Activated naive CD4-positive, alpha-beta T cell treated with anti-CD3 and anti-CD28 coated beads, Interleukin-2, amount 50 U/mL, for 24 hours (primary cell): ENCODE data around the gene EIF3K.
"Not testable (repeated sequence)": the region's sequence is repeated elsewhere in the genome, so short reads cannot be mapped to it uniquely, and the experiment has no call there.

Experiments used
- H3K27ac Mint-ChIP-seq: one replicate; pipeline ENCODE4 v1.8.0; 2021; ENCODE audit warnings: mild to moderate bottlenecking, mixed read lengths
- H3K27me3 Mint-ChIP-seq: one replicate; pipeline ENCODE4 v1.8.0; 2021; ENCODE audit warnings: mixed read lengths
- H3K36me3 Mint-ChIP-seq: one replicate; pipeline ENCODE4 v1.8.0; 2021; ENCODE audit warnings: mixed read lengths
- H3K4me1 Mint-ChIP-seq: one replicate; pipeline ENCODE4 v1.8.0; 2021; ENCODE audit warnings: mixed read lengths
- H3K4me3 Mint-ChIP-seq: one replicate; pipeline ENCODE4 v1.8.0; 2021; ENCODE audit warnings: mild to moderate bottlenecking, mixed read lengths
- H3K9me3 Mint-ChIP-seq: one replicate; pipeline ENCODE4 v1.8.0; 2021; ENCODE audit warnings: mixed read lengths

Gene EIF3K

DNA sequence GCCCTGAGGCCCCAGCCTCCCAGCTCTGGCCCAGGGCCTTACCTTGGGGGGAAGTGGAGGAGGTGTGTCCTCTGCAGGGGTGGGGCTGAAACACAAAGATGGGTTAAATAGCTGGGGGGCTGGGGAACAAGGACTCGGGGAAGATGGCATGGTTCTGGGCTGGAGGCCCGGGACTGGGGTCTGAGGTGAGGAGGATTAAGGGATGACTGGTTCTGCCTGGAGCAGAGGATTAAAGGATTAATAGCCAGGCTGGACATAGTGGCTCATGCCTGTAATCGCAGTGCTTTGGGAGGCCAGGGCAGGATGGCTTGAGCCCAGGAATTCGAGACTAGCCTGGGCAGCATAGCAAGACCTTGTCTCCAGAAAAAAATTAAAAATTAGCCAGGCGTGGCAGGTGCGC is 12.9 kb upstream of the EIF3K start:
- peaks cover 5% of the 10 kb centered on the region for H3K36me3 Mint-ChIP-seq
- H3K27ac Mint-ChIP-seq, result no peak overlapping the region
- H3K9me3 Mint-ChIP-seq, result no peaks in the 10 kb centered on the region
- H3K4me1 Mint-ChIP-seq, result no peaks in the 10 kb centered on the region
- H3K4me3 Mint-ChIP-seq, result no peak overlapping the region
- H3K27me3 Mint-ChIP-seq, result no peaks in the 10 kb centered on the region

- Mint-ChIP-seq H3K9me3 (no peaks in the 10 kb centered on the region), H3K27ac (no peak overlapping the region), H3K27me3 (no peaks in the 10 kb centered on the region), H3K4me1 (peaks cover 42% of the 10 kb centered on the region), H3K4me3 (no peak overlapping the region), H3K36me3 (peaks cover 17% of the 10 kb centered on the region)
Observed at GRCh38 chr19:38614289-38614688, 4.7 kb upstream of the EIF3K start.

DNA sequence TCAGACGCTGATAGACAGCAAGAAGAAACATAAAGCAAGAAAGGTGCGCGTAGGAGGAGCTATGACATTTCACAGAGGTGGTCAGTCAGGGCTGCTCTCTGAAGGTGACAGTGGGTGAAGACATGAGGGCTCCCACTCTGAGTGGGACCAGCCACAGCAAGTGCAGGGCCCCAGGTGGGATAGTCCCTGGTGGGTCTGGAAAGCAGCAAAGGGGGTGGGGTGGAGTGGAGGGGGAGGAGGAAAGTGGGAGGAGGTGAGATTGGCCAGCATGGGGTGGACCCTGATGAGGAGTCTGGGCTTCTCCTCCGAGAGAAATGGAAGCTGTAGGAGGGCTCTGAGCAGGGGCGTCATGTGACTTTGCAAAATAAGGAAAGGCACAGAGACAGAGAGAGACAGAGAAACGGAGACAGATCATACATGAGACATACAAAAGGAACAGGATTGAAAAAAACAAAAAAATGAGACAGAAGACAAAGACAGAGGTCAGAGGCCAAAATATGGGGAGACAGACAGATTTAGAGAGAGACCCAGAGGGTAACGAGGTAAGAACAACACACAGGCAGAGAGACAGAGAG is 3.9 kb upstream of the EIF3K start:
- no peaks in the 10 kb centered on the region for H3K9me3 Mint-ChIP-seq
- H3K4me1 Mint-ChIP-seq, result peaks cover 48% of the 10 kb centered on the region
- no peak overlapping the region for H3K27ac Mint-ChIP-seq
- H3K4me3 Mint-ChIP-seq, result peak overlapping the region; percentile 19
- H3K36me3 Mint-ChIP-seq, result peaks cover 15% of the 10 kb centered on the region
- no peaks in the 10 kb centered on the region for H3K27me3 Mint-ChIP-seq

- peak overlapping the region; percentile 90 for H3K27ac Mint-ChIP-seq
- peaks cover 13% of the 10 kb centered on the region for H3K36me3 Mint-ChIP-seq
- peak overlapping the region; percentile 100 for H3K4me3 Mint-ChIP-seq
- H3K27me3 Mint-ChIP-seq, result no peaks in the 10 kb centered on the region
- peaks cover 52% of the 10 kb centered on the region for H3K4me1 Mint-ChIP-seq
- H3K9me3 Mint-ChIP-seq, result no peaks in the 10 kb centered on the region
Observed at GRCh38 chr19:38616265-38616664, 2.7 kb upstream of the EIF3K start.

- Mint-ChIP-seq H3K9me3 (no peaks in the 10 kb centered on the region), H3K27ac (peak overlapping the region; percentile 100), H3K4me3 (peak overlapping the region; percentile 100), H3K27me3 (no peaks in the 10 kb centered on the region), H3K4me1 (peaks cover 56% of the 10 kb centered on the region), H3K36me3 (peaks cover 21% of the 10 kb centered on the region)
Observed at GRCh38 chr19:38617283-38617763, 1.7 kb upstream of the EIF3K start.

DNA sequence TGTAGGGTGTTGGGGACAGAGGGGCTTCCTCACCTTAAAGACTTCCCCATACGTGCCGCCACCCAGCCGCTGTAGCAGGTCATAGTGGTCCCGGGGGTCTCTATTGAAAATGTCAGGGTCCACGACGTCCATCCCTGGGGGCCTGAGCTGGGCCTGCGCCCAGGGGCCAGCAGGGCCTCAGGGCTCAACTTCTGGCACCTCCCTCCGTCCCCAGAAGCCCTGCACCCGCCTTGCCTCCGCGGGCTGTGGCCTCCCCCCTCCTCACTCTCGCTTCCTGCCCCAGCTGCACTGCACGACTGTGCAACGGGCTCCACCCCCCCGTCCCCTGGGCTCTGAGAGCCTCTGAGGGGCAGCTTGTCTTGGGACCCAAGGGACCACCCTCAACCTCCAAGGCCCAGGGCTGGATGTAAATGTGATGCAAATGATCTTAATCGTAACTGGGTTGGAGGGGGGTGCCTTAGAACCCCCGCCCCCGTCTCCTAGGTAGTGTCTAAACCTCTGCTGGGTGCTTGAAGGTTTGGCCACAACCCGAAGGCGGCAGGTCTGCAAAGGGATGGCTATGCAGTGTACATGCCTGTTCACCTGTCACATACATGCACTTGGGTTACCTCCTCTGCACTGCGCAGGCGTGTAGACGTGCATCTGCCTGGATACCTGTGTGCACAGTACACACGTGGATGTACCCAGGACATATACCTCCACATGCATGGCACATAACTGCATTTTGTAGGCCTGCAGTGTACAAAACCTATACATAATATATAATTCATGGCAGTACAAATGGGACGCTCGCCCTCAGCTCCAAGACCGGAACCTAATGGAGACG is 1.0 kb upstream of the EIF3K start, which contains the start of gene MAP4K1:
Gene MAP4K1, minus strand, starts transcription at position 190 of the 826 bp plus-strand sequence. Its CDS starts 58 bp downstream, at position 132.
- peak within 1 kb of the TSS; percentile 100 for H3K4me3 Mint-ChIP-seq
- H3K27ac Mint-ChIP-seq, result peak within 1 kb of the TSS; percentile 100
- H3K9me3 Mint-ChIP-seq, result no peaks in the 10 kb centered on the region
- peaks cover 56% of the 10 kb centered on the region for H3K4me1 Mint-ChIP-seq
- no peaks in the 10 kb centered on the region for H3K27me3 Mint-ChIP-seq
- H3K36me3 Mint-ChIP-seq, result peaks cover 18% of the 10 kb centered on the region

- Mint-ChIP-seq H3K27me3 (no peaks in the 10 kb centered on the region), H3K4me3 (peak overlapping the region; percentile 100), H3K4me1 (peaks cover 50% of the 10 kb centered on the region), H3K36me3 (peaks cover 18% of the 10 kb centered on the region), H3K9me3 (no peaks in the 10 kb centered on the region), H3K27ac (peak overlapping the region; percentile 100)
Observed at GRCh38 chr19:38619361-38620174, 580 bp downstream of the EIF3K start.

DNA sequence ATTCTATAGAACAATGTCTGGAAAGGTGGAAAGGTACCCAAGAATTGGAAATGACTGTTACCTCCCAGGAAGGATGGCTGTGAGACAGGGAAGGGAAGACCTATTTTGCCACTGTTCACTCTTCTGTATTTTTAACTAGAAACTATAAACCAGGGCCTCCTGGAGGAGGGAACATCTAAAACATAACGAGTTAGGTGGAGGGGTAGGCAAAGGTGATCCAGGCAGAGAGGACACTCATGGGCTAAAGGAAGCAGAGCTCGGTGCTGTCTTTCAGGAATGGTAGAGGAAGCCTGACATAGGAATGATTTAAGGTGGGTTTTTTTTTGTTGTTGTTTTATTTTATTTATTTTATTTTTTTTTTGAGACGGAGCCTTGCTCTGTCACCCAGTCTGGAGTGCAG is 5.8 kb downstream of the EIF3K start:
- Mint-ChIP-seq H3K27ac (no peak overlapping the region), H3K36me3 (peaks cover 21% of the 10 kb centered on the region), H3K4me1 (peaks cover 11% of the 10 kb centered on the region), H3K9me3 (no peaks in the 10 kb centered on the region), H3K27me3 (no peaks in the 10 kb centered on the region), H3K4me3 (no peak overlapping the region)

DNA sequence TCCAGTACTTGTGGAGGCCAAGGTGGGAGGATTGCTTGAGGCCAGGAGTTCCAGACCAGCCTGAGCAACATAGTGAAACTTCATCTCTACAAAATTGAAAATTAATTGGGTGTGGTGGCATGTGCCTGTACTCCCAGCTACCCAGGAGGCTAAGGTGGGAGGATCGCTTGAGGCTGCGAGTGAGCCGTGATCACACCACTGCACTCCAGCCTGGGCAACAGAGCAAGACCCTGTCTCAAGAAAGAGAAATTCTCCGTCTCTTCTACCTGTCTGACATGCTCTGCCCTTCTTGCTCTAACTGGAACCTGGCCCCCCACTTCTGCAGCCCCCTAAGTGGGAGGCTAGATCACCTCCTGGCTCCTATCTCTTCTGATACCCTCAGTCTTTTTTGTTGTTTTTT is 7.4 kb downstream of the EIF3K start:
- no peaks in the 10 kb centered on the region for H3K27me3 Mint-ChIP-seq
- no peak overlapping the region for H3K27ac Mint-ChIP-seq
- H3K4me3 Mint-ChIP-seq, result no peak overlapping the region
- no peaks in the 10 kb centered on the region for H3K9me3 Mint-ChIP-seq
- peaks cover 24% of the 10 kb centered on the region for H3K36me3 Mint-ChIP-seq
- peaks cover 3% of the 10 kb centered on the region for H3K4me1 Mint-ChIP-seq

DNA sequence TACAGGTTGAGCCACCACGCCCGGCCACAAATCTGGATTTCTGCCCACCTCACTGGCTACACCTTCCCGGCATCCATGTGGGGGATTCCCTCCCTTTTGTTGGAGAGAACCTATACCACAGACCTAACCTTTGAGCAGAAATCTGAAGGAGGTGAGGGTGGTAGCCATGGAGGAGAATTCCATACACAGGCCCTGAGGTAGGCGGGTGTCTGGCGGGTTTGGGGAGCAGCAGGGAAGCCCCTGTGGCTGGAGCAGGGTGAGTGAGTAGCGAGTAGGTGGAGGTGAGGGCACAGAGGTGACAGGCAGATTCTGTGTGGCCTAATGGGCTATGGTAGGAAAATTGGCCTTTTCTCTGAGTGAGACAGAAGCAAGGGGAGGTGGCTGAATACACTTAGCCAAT is 10.6 kb downstream of the EIF3K start:
- Mint-ChIP-seq H3K9me3 (no peaks in the 10 kb centered on the region), H3K4me3 (no peak overlapping the region), H3K4me1 (peaks cover 3% of the 10 kb centered on the region), H3K27ac (no peak overlapping the region), H3K36me3 (peaks cover 22% of the 10 kb centered on the region), H3K27me3 (no peaks in the 10 kb centered on the region)

GRCh38 chr19:38631301-38631700 is 12.3 kb downstream of the EIF3K start:
- not testable (repeated sequence) for H3K4me3 Mint-ChIP-seq, H3K9me3 Mint-ChIP-seq, H3K27ac Mint-ChIP-seq, H3K27me3 Mint-ChIP-seq
- Mint-ChIP-seq H3K4me1 (peaks cover 16% of the 10 kb centered on the region), H3K36me3 (peaks cover 23% of the 10 kb centered on the region)

DNA sequence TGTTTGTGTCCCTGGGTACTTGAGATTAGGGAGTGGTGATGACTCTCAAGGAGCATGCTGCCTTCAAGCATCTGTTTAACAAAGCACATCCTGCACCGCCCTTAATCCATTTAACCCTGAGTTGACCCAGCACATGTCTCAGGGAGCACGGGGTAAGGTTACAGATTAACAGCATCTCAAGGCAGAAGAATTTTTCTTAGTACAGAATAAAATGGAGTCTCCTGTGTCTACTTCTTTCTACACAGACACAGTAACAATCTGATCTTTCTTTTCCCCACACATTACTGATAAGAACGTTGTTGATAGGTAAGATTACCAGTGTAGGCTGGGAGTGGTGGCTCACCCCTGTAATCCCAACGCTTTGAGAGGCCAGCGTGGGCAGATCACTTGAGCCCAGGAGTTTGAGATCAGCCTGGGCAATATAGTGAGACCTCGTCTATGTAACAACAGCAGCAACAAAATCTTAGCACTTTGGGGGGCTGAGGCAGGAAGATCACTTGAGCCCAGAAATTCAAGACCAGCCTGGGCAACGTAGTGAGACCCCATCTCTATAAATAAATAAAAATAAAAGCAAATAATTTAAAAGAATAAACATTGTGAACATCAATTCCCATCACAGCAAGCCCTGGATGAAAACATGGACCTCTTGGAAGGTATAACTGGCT is 13.0 kb downstream of the EIF3K start:
- H3K27me3 Mint-ChIP-seq, H3K27ac Mint-ChIP-seq, H3K4me3 Mint-ChIP-seq, H3K9me3 Mint-ChIP-seq: not testable (repeated sequence)
- Mint-ChIP-seq H3K36me3 (peaks cover 22% of the 10 kb centered on the region), H3K4me1 (peaks cover 22% of the 10 kb centered on the region)

DNA sequence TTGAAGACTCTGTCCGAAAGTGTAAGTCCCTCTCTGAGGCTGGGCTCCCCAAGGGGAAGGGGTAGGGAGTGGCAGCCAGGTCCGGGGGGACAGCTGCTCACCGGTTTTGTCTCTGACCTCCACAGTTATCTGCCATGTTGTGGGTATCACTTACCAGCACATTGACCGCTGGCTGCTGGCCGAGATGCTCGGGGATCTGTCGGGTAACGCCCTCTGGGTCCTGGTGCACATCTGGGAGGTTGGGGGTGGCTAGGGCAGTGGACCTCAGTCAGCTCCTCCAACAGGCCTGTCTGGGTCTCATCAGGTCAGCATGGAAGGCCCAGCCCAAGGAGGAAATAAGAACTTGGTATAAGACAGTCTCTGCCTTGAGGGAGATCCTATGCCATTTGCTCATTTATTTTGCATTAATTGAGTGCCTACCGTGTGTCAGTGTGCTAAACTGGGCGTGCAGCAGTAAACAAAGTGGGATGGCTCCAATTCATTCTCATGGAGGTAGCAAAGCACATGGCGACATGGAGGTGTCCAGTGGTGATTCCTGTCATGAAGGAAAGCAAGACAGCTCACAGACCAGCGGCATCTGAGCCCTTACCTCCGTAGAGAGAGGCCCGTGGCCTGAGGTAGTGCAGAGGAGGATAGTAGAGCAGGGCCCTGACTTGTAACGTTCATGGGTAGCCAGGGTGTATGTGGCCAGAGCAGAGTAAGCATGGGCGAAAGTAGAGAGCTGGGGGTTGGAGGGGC is 13.7 kb downstream of the EIF3K start:
- Mint-ChIP-seq H3K27ac (no peak overlapping the region), H3K9me3 (no peaks in the 10 kb centered on the region), H3K27me3 (no peaks in the 10 kb centered on the region), H3K36me3 (peaks cover 21% of the 10 kb centered on the region), H3K4me3 (no peak overlapping the region), H3K4me1 (peaks cover 28% of the 10 kb centered on the region)

GRCh38 chr19:38634757-38635482 is 15.9 kb downstream of the EIF3K start:
- Mint-ChIP-seq H3K27me3 (no peaks in the 10 kb centered on the region), H3K27ac (peak overlapping the region; percentile 41), H3K9me3 (no peaks in the 10 kb centered on the region), H3K36me3 (peaks cover 18% of the 10 kb centered on the region), H3K4me1 (peaks cover 28% of the 10 kb centered on the region), H3K4me3 (peak overlapping the region; percentile 19)
